SK-N-SH treated with all-trans-retinoic acid at 6 μM for 48 hours (cell line): ENCODE results near the gene PDE4B.

Experiments
- OSR1 ChIP-seq: fragments of 250-450 bp; sonication (Bioruptor Pico); IDR thresholded peaks from 2 replicates; pipeline ENCODE4 v1.8.0; 2022; ENCODE audit warnings: moderate library complexity, mild to moderate bottlenecking, inconsistent platforms
- TCF4 ChIP-seq: fragments of 250-450 bp; sonication (Bioruptor Pico); IDR thresholded peaks from 2 replicates; pipeline ENCODE4 v1.8.0; 2021; ENCODE audit warnings: mild to moderate bottlenecking, moderate library complexity, borderline replicate concordance

DNA sequence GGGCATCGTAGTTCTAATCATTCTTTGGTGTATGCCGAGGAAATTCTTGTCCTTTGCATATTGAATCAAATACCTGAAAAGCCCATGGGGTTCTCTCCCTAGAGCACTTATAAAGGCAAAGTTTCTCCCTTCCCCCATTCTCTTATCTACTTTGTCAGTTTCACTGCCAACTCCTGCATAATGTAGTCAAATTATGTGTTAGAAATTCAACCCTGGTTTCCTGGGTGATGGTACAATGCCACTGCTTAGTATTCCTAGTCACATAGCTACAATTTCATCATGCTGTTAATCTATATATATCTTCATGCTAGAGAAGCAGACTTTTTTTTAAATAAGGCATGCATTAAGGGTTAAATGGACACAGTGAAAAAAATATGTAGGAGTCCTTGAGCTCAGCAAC is 119.0 kb downstream of the PDE4B start:
- no peak for TF ChIP-seq OSR1
- TF ChIP-seq TCF4 = no peak
